SKM-1 treated with dmso at 0.1 percent for 144 hours (cell line): ENCODE measurements around the gene FANCC.
"Not testable (repeated sequence)": the region's sequence is repeated elsewhere in the genome, so short reads cannot be mapped to it uniquely, and the experiment has no call there.

Experiments
- DNase-seq: peaks from one replicate; lab custom pipeline; 2025; ENCODE audit not compliant: unreplicated experiment; lab: John Stamatoyannopoulos, UW

FANCC gene

GRCh38 chr9:95330720-95331404 lies 13.4 kb upstream of the FANCC start:
- no peak for DNase-seq

- DNase-seq: not testable (repeated sequence)
Measured at GRCh38 chr9:95329061-95329460, 11.6 kb upstream of the FANCC start.

- no peak for DNase-seq
Measured at GRCh38 chr9:95327239-95327865, 9.8 kb upstream of the FANCC start.

- no peak for DNase-seq
Measured at GRCh38 chr9:95325221-95325620, 7.7 kb upstream of the FANCC start.

- DNase-seq: no peak
Measured at GRCh38 chr9:95317893-95318211, 343 bp upstream of the FANCC start.

- peak; percentile 13 for DNase-seq
Measured at GRCh38 chr9:95316794-95317118, 753 bp downstream of the FANCC start.

GRCh38 chr9:95316274-95316673 lies 1.2 kb downstream of the FANCC start:
- DNase-seq: no peak

- no peak for DNase-seq
Measured at GRCh38 chr9:95315108-95315746, 2.3 kb downstream of the FANCC start.

- no peak for DNase-seq
Measured at GRCh38 chr9:95313010-95313498, 4.5 kb downstream of the FANCC start.

- DNase-seq: no peak
Measured at GRCh38 chr9:95311961-95312360, 5.5 kb downstream of the FANCC start.

- DNase-seq: no peak
Measured at GRCh38 chr9:95307538-95307937, 10.0 kb downstream of the FANCC start.

- no peak for DNase-seq
Measured at GRCh38 chr9:95306819-95307218, 10.7 kb downstream of the FANCC start.

- no peak for DNase-seq
Measured at GRCh38 chr9:95305770-95306492, 11.6 kb downstream of the FANCC start.

- no peak for DNase-seq
Measured at GRCh38 chr9:95302479-95302878, 15.0 kb downstream of the FANCC start.

GRCh38 chr9:95297760-95298159 lies 19.7 kb downstream of the FANCC start:
- no peak for DNase-seq

GRCh38 chr9:95297316-95297715 lies 20.2 kb downstream of the FANCC start:
- DNase-seq: no peak

- DNase-seq: no peak
Measured at GRCh38 chr9:95296761-95297160, 20.7 kb downstream of the FANCC start.

- DNase-seq: not testable (repeated sequence)
Measured at GRCh38 chr9:95293296-95293695, 24.2 kb downstream of the FANCC start.

- DNase-seq: no peak
Measured at GRCh38 chr9:95292226-95292625, 25.3 kb downstream of the FANCC start.

- DNase-seq: no peak
Measured at GRCh38 chr9:95286151-95286550, 31.4 kb downstream of the FANCC start.

- DNase-seq: no peak
Measured at GRCh38 chr9:95285307-95285706, 32.2 kb downstream of the FANCC start.
